Peyer's patch (tissue), 4 donors: Measurements from ENCODE around the gene PDE10A.

ENCODE experiments used
- CTCF ChIP-seq, 6 experiments: fragments of 450-650 bp in 4 of 6; fragments of 200-600 bp in 2 of 6; sonication (generic) in 1 of 6; IDR thresholded peaks; one replicate each; pipeline ENCODE4 v1.5.1; 2017 to 2019; ENCODE audit warnings: antibody characterized with exemption in 6 of 6, mild to moderate bottlenecking in 3 of 6, moderate library complexity in 1 of 6
- POLR2A ChIP-seq, 2 donors: fragments of 450-650 bp; IDR thresholded peaks; one replicate each; pipeline ENCODE4 v1.5.1; 2017; ENCODE audit warnings: antibody characterized with exemption in 2 of 2, mild to moderate bottlenecking in 2 of 2, moderate library complexity in 2 of 2

- TF ChIP-seq POLR2A (IDR thresholded peaks at IDR 0.05), result no peak
- no peak for TF ChIP-seq CTCF (IDR thresholded peaks at IDR 0.05)
These were observed 846 bp downstream of the PDE10A start for GRCh38 chr6:165662041-165662748.
